K562 (cell line): ENCODE data around the gene ADAM15. TPM values are rescaled to one million over a fixed set of nuclear protein-coding genes. Genes with fewer than 3 reads are reported as not detected.

ENCODE experiments used
- ATAC-seq: fragments of 200-7000 bp; cut with Tn5 transposase; 3 replicates; pipeline ENCODE4 v1.9.1; 2020; ENCODE audit warnings: moderate library complexity
- BruUV-seq: library from RNA; stranded (reverse); fragments of 400-500 nt; replicated peaks from 2 replicates; lab custom pipeline; 2021; lab: Mats Ljungman, UMichigan
- CTCF ChIA-PET: fragments of 300-600 bp; formaldehyde crosslinking; extraction: SDS; loops from one replicate; lab custom pipeline; 2021; ENCODE audit warnings: low intra/inter-chr PET ratio; lab: Yijun Ruan, JAX
- POLR2A ChIA-PET: fragments of 300-600, 350-650 bp; sonication (Branson Sonifier 250); formaldehyde crosslinking; extraction: SDS; loops from one replicate; lab custom pipeline; 2021; ENCODE audit warnings: antibody characterized with exemption, inconsistent platforms; lab: Yijun Ruan, JAX
- DNase-seq, 4 experiments: peaks; one replicate each; pipeline versions ENCODE4 v3.0.0 to v3.0.0-alpha.2; 2011 to 2018; ENCODE audit warnings: low spot score in 3 of 4, mixed read lengths in 3 of 4; ENCODE audit errors: extremely low read depth in 1 of 4
- FAIRE-seq: peaks from 2 replicates; lab custom pipeline; 2011; peaks lifted over from hg19 to GRCh38; lab: Jason Lieb, UNC
- H2AFZ ChIP-seq: 2 replicates; pipeline ENCODE4 v1.6.0; 2011; ENCODE audit warnings: low read depth, low read length, control low read depth, inconsistent platforms
- H3K27ac ChIP-seq: fragments of 200-600 bp; 3 replicates; pipeline ENCODE4 v1.8.0; 2011; ENCODE audit warnings: low read depth, mild to moderate bottlenecking, control low read depth, inconsistent platforms, low read length, moderate library complexity, mixed read lengths; ENCODE audit errors: extremely low read depth
- H3K27me3 ChIP-seq, 2 experiments: fragments of 300-600 bp in 1 of 2; 2 replicates in 1 of 2; 3 replicates in 1 of 2; pipeline versions ENCODE4 v1.6.0 to v1.8.0; 2011; ENCODE audit warnings: inconsistent platforms in 2 of 2, low read length in 2 of 2, mild to moderate bottlenecking in 1 of 2, mixed read lengths in 1 of 2, moderate library complexity in 1 of 2; ENCODE audit not compliant: control insufficient read depth in 2 of 2, insufficient read depth in 2 of 2
- H3K36me3 ChIP-seq: fragments of 300-600 bp; 3 replicates; pipeline ENCODE4 v1.8.0; 2011; ENCODE audit warnings: mild to moderate bottlenecking, low read length, inconsistent platforms; ENCODE audit not compliant: control insufficient read depth, insufficient read depth
- H3K4me1 ChIP-seq, 2 experiments: fragments of 200-600 bp in 1 of 2; replicated peaks in 1 of 2; 2 replicates in 1 of 2; 3 replicates in 1 of 2; pipeline versions ENCODE4 v1.5.1 to v1.8.0; 2011; ENCODE audit warnings: inconsistent platforms in 2 of 2, low read length in 2 of 2, mild to moderate bottlenecking in 1 of 2, mixed read lengths in 1 of 2, moderate library complexity in 1 of 2; ENCODE audit not compliant: control insufficient read depth in 2 of 2, insufficient read depth in 2 of 2
- H3K4me2 ChIP-seq: 2 replicates; pipeline ENCODE4 v1.6.1; 2011; ENCODE audit warnings: low read length, control low read depth, inconsistent platforms, mixed read lengths; ENCODE audit not compliant: insufficient read depth
- H3K4me3 ChIP-seq: fragments of 200-600 bp; sonication (generic), shearing (Covaris generic); 2 replicates; pipeline ENCODE4 v1.5.1; 2016; ENCODE audit warnings: control low read depth, inconsistent platforms
- H3K79me2 ChIP-seq: fragments of 200-600 bp; 3 replicates; pipeline ENCODE4 v1.8.0; 2011; ENCODE audit warnings: low read length, inconsistent platforms; ENCODE audit not compliant: control insufficient read depth, insufficient read depth
- H3K9ac ChIP-seq, 2 experiments: 2 replicates each; pipeline versions ENCODE4 v1.6.0 to v1.6.1; 2011; ENCODE audit warnings: low read depth in 2 of 2, low read length in 2 of 2, control low read depth in 1 of 2, inconsistent platforms in 1 of 2, mild to moderate bottlenecking in 1 of 2, mixed read lengths in 1 of 2; ENCODE audit not compliant: insufficient read depth in 1 of 2
- H3K9me1 ChIP-seq: one replicate; pipeline ENCODE4 v1.6.0; 2011; ENCODE audit warnings: inconsistent platforms, mild to moderate bottlenecking, low read length, moderate library complexity; ENCODE audit not compliant: control insufficient read depth, insufficient read depth
- H3K9me3 ChIP-seq: replicated peaks from 2 replicates; pipeline ENCODE4 v1.5.1; 2011; ENCODE audit warnings: low read depth, low read length, inconsistent platforms; ENCODE audit not compliant: control insufficient read depth, insufficient read depth
- H4K20me1 ChIP-seq: replicated peaks from 2 replicates; pipeline ENCODE4 v1.6.1; 2011; ENCODE audit warnings: low read length, inconsistent platforms, mixed read lengths; ENCODE audit not compliant: control insufficient read depth, insufficient read depth
- ADNP ChIP-seq: fragments of 200-800 bp; sonication (Bioruptor generic); IDR thresholded peaks from 2 replicates; pipeline ENCODE4 v1.6.1; 2016; ENCODE audit warnings: missing genetic modification characterization, missing compliant biosample characterization
- ELF1 ChIP-seq: fragments of 200-800 bp; sonication (Bioruptor generic); IDR thresholded peaks from 2 replicates; pipeline ENCODE4 v1.6.1; 2016; ENCODE audit warnings: missing genetic modification characterization, missing compliant biosample characterization
- GATA2 ChIP-seq: sonication (generic); formaldehyde crosslinking; IDR thresholded peaks from 2 replicates; pipeline ENCODE4 v1.4.0; 2020; ENCODE audit warnings: mild to moderate bottlenecking, missing genetic modification reagents
- HMG20A ChIP-seq: fragments of 450-650 bp; formaldehyde crosslinking; conservative IDR thresholded peaks from 2 replicates; pipeline ENCODE4 v1.4.0; 2020; ENCODE audit warnings: mild to moderate bottlenecking, mixed read lengths
- NR3C1 ChIP-seq: sonication (generic); formaldehyde crosslinking; IDR thresholded peaks from 2 replicates; pipeline ENCODE4 v1.8.1; 2022; ENCODE audit warnings: missing genetic modification reagents
- RBFOX2 ChIP-seq: fragments of 200-400 bp; formaldehyde crosslinking; IDR thresholded peaks from 2 replicates; pipeline ENCODE4 v1.6.1; 2017; ENCODE audit warnings: low read depth, mild to moderate bottlenecking, low read length, moderate library complexity
- SP1 ChIP-seq: sonication (generic); formaldehyde crosslinking; IDR thresholded peaks from 2 replicates; pipeline ENCODE4 v1.8.1; 2022; ENCODE audit warnings: mild to moderate bottlenecking, missing genetic modification reagents
- ZNF12 ChIP-seq: sonication (generic); formaldehyde crosslinking; IDR thresholded peaks from 2 replicates; pipeline ENCODE4 v1.4.0; 2020; ENCODE audit warnings: mild to moderate bottlenecking, missing genetic modification reagents
- WGBS: fragments of 100-300 bp; shearing (Covaris generic); methylation state at CpG from one replicate; pipeline ENCODE4 v1.1.6; 2016; ENCODE audit warnings: low coverage, mixed read lengths; ENCODE audit not compliant: insufficient coverage; ENCODE audit errors: missing lambda C conversion rate; 5-methylcytosine and 5-hydroxymethylcytosine counted together
- in situ Hi-C: fragments of 300-500 bp; cut with MboI; formaldehyde crosslinking; loops from 4 replicates; pipeline ENCODE4 v1.15.0; 2018; ENCODE audit warnings: inconsistent platforms, mixed read lengths
- intact Hi-C: fragments of 100-400 bp; cut with micrococcal nuclease; formaldehyde crosslinking; loops from 2 replicates; pipeline ENCODE4 v1.14.2; 2022
- polyA plus RNA-seq, 8 experiments: library from polyadenylated mRNA; depleted of rRNA in 4 of 8; stranded (reverse) in 5 of 8; unstranded in 3 of 8; fragments of >200 nt; fragmentation: Nextera tagmentation in 2 of 8; fragmentation: Illumina TruSeq in 1 of 8; extraction: Ambion mirVana in 2 of 8; extraction: Trizol in 1 of 8; gene quantifications; 2 replicates each; pipeline versions ENCODE4 v1.2.1 to v1.2.3, GENCODE V29; 2011 to 2014; ENCODE audit warnings: inconsistent platforms in 1 of 8, missing spikeins in 1 of 8
- total RNA-seq, 7 experiments: library from RNA; depleted of rRNA in 6 of 7; stranded (reverse); fragments of >200 nt in 6 of 7; fragmentation: Illumina TruSeq in 2 of 7; extraction: Trizol in 2 of 7; gene quantifications; 2 replicates each; pipeline versions ENCODE4 v1.2.1 to v1.2.3, GENCODE V29; 2011 to 2021; ENCODE audit warnings: low replicate concordance in 1 of 7
- TF ChIP-seq, protein P1 (sequence below): IDR thresholded peaks from 3 replicates; pipeline ENCODE4 v1.6.1; 2011; ENCODE audit warnings: borderline replicate concordance, mild to moderate bottlenecking; ENCODE audit not compliant: insufficient read length, insufficient read depth

ADAM15 gene
- total and polyA plus RNA-seq, 9 of the 15 experiments (the other 6 are each of a cell fraction or from before 2014, with no cell fraction given): 0.69 to 72.3 (median 32.8) TPM

DNA sequence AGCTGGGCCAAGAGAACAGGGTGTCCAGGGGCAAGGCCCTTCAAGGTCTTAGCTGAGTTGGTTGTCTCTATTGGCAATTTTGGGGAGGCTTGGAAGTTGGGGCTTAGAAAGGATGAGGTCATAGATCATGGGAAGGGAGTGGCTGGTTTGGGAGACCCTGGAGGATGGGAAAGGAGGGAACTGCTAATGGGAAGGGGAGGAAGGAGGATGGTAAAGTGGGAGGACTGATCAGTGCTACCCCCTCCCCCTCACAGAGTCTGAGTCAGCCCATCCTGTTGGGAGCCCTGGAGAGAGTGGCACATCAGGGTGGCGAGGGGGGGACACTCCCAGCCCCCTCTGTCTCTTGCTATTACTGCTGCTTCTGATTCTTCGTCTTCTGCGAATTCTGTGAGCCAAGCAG is 17.5 kb downstream of the ADAM15 start:
- Histone ChIP-seq H3K27me3 (no peaks in the 10 kb centered on the region), H3K9me1 (no peaks in the 10 kb centered on the region), H3K9me3 (no peaks in the 10 kb centered on the region), H3K4me2 (no peak overlapping the region), H3K4me3 (no peak overlapping the region), H2AFZ (no peak overlapping the region), H4K20me1 (no peaks in the 10 kb centered on the region), H3K27ac (no peak overlapping the region), H3K9ac (0 out of 4 replicates have a peak overlapping the region, but pooled peaks of 1 of the 2 experiments have one; percentile 39), H3K36me3 (peaks cover 15% of the 10 kb centered on the region; the same call in 1 of the 3 replicates), H3K4me1 (peaks cover 32 to 62% of the 10 kb centered on the region in 2 experiments), H3K79me2 (peaks cover 9% of the 10 kb centered on the region; the same call in 2 of the 3 replicates)
- ChIA-PET CTCF (no interaction called here), POLR2A (no interaction called here)
- no TSS peak for BruUV-seq
- no peak for TF ChIP-seq NR3C1 (CRISPR knock-in tag)
- no peak for TF ChIP-seq ZNF12 (CRISPR knock-in tag)
- no peak for TF ChIP-seq ELF1 (tag)
- TF ChIP-seq ADNP (tag): no peak
- FAIRE-seq (no peak), DNase-seq (no peak), ATAC-seq (no peak)
- WGBS: 91% methylated on average over 3 of the region's 3 CpGs
- intact Hi-C loops: no loop called here
- in situ Hi-C loops: no loop called here

DNA sequence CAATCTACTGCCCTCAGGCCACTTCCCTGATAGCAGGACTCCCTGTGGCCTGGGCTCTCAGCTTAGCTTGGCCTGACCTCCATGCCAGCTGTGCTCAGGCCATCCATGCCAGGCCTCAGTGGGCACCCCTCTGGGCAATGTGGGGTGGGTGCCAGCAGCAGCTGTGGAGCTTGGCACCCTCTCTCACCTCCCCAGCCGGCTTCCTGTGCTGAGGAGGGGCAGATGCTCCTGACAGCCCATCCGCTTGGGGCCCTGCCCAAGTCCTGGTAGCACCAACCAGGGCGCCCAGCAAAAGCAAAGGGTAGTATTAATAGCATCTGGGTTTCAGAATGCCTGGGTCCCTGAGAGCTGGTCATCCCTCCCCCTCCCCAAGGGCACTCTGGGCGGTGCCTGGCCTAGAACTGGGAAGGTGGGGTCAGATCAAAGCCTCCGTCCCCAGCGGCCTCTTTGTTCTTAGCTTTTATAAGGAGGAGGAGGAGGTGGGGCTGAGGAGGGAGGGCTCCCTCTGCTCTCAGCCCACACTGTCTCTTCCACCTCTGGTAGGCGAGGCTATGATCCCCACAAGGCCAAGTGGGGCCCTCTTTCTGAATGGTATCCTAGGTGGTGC is 18.5 kb downstream of the ADAM15 start:
- Histone ChIP-seq H3K9me1 (no peaks in the 10 kb centered on the region), H3K27me3 (no peaks in the 10 kb centered on the region), H3K4me1 (peaks cover 32 to 52% of the 10 kb centered on the region in 2 experiments), H3K9me3 (no peaks in the 10 kb centered on the region), H4K20me1 (no peaks in the 10 kb centered on the region), H2AFZ (no peak overlapping the region), H3K36me3 (peaks cover 15% of the 10 kb centered on the region; the same call in 1 of the 3 replicates), H3K79me2 (0 out of 3 replicates have a peak, but pooled peaks cover 1% of the 10 kb centered on the region), H3K9ac (peak overlapping the region in 1 of 2 experiments; percentile 53; a peak in 2 of 4 replicates), H3K4me2 (no peak overlapping the region), H3K27ac (no peak overlapping the region), H3K4me3 (no peak overlapping the region)
- in situ Hi-C loops: no loop called here
- TF ChIP-seq HMG20A (CRISPR knock-in tag): no peak
- TF ChIP-seq SP1 (CRISPR knock-in tag): no peak
- no peak for TF ChIP-seq GATA2 (CRISPR knock-in tag)
- TF ChIP-seq, protein P1, sequence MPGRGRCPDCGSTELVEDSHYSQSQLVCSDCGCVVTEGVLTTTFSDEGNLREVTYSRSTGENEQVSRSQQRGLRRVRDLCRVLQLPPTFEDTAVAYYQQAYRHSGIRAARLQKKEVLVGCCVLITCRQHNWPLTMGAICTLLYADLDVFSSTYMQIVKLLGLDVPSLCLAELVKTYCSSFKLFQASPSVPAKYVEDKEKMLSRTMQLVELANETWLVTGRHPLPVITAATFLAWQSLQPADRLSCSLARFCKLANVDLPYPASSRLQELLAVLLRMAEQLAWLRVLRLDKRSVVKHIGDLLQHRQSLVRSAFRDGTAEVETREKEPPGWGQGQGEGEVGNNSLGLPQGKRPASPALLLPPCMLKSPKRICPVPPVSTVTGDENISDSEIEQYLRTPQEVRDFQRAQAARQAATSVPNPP: no peak
- no peak for TF ChIP-seq RBFOX2
- POLR2A ChIA-PET: no interaction called here
- DNase-seq (peak in 2 of 4 experiments; percentile 24 to 47), FAIRE-seq (no peak), ATAC-seq (no peak)
- 72% methylated on average over 7 of the region's 7 CpGs for WGBS
- BruUV-seq: no TSS peak
- intact Hi-C loops: loop anchor here (2.0 kb wide), 1 partner anchor 15 kb away; no protein-coding TSS in a partner anchor
- CTCF ChIA-PET: no interaction called here
